NK-92 (cell line): Measurements from ENCODE around the gene HDAC10.

Experiments
- DNase-seq: peaks from one replicate; lab custom pipeline; 2025; ENCODE audit not compliant: unreplicated experiment; lab: John Stamatoyannopoulos, UW

HDAC10 gene, protein sequence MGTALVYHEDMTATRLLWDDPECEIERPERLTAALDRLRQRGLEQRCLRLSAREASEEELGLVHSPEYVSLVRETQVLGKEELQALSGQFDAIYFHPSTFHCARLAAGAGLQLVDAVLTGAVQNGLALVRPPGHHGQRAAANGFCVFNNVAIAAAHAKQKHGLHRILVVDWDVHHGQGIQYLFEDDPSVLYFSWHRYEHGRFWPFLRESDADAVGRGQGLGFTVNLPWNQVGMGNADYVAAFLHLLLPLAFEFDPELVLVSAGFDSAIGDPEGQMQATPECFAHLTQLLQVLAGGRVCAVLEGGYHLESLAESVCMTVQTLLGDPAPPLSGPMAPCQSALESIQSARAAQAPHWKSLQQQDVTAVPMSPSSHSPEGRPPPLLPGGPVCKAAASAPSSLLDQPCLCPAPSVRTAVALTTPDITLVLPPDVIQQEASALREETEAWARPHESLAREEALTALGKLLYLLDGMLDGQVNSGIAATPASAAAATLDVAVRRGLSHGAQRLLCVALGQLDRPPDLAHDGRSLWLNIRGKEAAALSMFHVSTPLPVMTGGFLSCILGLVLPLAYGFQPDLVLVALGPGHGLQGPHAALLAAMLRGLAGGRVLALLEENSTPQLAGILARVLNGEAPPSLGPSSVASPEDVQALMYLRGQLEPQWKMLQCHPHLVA

DNA sequence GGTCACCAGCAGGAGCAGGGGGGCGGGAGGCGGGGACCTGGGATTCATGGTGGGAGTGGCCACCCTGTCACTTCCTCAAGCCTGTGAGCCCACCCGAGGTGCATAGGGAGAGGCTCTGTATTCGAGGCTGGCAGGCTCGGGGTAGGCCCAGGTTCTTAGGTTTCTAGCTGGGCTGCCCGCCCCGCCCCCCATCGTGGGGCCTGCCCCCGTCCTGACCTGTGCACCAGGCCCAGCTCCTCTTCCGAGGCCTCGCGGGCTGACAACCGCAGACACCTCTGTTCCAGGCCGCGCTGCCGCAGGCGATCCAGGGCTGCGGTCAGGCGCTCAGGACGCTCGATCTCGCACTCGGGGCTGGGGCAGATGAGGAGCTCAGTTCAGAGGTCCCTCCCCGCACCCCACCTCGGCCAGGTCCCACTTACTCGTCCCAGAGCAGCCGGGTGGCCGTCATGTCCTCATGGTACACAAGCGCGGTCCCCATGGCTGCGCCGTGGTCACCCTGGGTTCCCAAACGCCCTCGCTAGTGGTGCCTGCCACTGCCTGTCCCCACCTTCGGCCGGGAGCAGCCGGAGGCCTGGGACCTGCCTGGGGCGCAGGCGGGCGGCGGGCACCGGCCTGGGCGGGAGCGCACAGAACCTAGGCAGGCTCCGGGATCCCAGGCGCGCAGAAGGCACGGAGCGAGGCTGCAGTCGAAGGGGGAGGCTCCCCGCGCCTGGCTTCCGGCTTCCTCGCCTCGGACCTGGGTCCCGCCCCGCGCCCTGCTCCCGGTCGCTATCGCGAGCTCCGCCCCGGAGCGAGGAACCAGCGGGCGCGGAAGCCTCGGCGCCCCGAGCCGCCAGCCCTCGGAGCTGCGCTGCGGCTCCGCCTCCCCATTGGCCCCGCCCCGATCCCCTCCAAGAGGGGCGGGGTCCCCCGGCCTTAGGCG, at the start of gene HDAC10:
HDAC10 (minus strand) TSS at position 711 of the 922 bp plus-strand sequence; CDS start at position 478, 233 bp downstream.
- DNase-seq = no peak

DNA sequence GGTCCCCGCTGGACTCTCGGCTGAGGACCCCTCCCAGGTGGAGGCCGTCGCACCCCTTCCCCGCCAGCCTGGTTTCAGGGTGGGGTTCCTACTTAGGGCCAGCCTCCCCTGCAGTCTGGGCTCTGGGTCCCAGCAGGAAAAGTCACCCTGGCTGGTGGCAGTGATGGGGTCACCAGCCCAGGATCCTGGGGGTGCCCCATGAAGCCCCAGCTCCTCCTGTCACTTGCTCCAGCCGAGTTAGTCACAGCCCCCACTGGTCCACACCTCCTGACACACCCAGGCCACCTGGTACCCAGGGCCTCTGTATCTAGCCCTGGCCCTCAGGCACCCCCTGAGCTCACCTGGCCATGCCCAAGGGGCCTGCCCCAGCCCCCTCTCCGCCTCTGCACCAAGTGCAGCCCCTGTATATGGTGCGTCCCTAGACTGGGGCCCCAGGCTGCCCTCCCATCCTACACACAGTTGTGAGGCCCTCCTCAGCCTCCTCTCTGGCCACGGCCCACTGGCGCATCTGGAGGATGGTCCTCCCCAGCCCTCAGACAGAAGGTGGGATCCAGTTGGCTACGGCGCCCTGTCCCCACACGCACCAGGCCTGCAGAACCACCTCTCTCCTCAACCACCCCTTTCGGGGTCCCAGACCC, 49.7 kb upstream of the HDAC10 start:
- DNase-seq = no peak

DNA sequence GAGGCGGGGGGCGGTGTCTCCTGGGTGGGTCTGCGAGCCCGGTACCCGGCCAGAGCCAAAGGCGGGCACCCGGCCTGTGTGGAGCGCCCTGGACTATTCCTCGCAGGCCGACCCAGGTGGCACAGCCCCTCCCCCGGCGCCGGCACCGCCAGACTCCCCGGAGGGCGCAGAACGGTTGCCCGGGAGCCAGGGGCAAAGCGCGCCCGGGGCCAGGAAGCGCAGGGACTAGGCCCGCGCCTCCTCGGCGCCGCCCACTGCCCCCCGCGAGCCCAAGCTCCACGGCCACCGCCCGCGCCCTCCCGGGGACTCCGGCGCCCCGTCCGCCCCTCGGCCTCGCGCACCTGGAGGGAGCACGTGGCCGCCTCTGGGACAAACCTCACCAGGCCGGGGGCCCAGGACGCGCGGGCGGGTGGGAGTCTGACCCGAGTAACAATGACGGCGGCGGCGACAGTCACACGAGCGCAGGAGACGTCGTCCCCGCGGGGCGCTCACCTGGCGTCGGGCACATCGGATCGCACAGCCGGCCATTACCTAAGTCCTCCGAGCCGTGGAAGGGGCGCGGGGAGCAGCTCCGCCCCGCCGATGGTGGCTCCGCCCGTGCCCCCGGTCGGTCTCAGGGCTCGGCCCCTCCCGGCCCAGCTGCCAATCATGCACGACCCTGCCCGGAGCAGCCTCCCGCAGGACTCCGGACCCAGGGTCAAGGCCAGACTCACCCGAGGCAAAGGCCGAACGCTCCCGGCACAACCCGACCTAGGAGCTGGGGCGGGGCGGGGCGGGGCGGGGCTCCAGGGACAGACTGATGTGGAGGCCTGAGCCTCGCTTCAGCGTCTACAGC, 48.9 kb upstream of the HDAC10 start:
- DNase-seq = no peak

DNA sequence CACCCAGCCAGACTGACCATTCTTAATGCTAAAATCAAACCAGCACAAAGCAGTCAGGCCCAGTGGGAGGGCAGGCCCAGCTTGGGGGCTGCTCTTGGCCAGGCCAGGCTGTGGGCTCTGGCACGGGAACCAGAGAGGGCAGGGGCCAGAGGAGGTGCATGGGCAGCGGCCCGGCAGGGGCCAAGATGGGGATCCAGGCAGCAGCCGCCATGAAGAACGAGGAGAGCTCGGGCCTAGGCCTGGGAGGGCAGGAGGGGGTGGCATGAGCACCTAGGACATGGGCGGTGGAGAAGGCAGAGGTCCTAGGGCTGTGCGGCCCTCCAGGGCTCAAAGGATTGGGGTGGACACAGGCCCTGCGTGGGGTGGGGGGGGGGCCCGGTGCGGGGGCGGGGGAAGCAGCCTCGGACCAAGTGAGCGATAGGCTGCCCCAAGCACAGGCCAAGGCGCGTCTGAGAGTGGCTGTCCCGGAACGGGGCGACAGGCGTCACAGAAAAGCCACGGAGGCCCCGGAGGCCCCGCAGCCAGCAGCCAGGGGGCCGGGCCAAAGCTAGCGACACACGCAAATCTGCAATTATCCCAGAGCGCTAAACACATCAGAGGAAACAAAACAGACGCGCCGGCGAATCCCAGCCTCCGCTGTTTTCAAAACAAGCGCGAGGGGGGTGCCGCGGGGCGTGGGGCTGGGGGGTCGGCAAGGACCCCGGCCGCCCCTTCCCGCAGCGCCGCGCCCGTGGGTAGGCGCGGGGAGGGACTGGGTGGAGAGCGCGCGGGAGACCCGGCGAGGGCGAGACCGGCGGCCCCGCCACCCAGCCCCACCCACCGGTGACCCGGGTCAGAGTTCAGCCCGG, 48.1 kb upstream of the HDAC10 start:
- DNase-seq = no peak

DNA sequence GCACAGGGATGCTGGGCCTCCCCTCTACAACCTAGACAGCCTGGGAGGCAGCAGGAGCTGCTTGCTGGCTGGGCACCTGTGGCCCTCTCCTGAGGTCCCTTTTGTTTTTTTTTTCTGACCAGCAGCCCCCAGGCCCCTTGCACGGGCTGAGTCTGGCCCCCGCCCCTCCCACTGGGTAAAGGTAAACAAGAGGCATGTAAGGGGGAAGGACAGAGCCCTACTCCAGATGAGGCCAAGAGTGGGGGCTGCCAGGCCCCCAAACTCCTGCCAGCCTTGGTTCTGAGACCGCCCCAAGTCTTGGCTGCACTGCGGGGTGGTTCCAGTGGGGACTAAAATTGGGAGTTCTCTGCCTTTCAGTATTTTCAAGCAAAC, 47.2 kb upstream of the HDAC10 start:
- DNase-seq = no peak

DNA sequence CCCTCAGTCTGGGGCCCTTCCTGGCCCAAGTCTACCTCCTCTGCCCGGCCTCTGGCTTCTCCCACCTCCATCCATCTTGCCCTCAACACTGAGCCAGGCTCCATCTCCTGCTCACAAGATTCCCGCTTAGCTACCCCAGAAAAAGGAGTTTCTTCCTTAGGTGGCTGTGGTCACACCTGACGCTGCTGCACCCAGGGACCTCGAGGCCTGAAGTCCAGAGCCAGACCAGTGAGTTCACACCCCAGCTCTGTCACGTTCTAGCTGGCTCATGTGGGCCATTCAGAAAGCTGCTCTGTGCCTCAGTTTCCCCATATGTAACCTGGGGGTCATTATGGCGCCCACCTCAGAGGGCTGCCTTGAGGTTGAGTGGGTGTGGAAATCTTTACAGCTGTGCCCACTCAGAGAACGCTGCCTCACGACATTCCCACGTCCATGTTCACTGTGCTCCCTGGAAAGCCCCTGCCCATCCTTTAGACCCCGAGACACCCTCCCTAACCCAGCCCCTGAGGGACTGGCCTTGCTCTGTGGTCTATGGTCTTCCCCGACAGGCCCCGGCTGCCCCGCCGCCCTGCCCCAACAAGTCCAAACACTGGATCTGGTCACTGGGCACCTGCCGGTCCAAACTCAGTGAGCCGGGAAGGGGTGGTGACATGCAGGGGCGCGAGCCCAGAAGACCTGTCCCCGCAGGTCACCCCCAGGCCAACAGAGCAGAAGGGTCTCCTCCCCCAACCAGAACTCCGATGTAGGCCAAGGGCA, 46.6 kb upstream of the HDAC10 start:
- no peak for DNase-seq

DNA sequence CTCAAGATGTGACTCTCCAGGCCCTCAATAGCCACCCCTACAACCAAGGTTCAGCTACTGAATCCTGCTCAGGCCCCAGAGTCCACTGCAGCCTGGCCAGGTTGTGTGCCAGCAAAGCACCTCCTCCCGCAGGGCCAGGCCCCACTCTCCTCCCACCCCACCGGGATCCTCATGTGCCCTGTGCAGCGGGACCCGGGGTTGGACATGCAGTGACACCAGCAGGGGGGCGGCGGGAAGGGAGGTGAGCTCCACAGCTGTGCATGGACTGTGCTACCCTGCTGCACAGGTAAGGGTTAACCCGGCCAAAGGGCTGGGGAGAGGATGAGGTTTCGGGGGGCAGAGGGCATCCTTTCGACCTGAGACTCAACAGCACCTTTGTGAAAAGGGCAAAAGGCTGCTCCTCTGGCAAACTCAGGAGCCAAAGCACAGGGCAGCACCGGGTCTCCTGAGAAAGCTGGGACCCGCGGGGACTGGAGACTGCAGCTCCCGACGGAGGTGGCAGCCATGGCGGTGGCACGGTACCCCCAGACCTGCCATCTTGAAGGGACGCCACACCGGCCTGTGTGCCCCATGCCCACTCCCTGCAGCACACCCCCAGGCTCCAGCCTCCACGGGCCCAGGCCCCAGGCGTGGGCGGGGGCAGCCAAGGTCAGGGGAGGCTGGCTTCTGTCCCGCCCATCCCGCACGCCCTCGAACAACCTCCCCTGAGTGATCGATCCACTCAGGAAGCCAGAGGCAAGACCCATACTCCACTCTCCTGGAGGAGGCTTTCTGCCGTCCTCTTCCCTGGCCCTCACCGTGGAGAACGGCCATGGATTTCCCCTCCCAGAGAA, 45.8 kb upstream of the HDAC10 start:
- no peak for DNase-seq

DNA sequence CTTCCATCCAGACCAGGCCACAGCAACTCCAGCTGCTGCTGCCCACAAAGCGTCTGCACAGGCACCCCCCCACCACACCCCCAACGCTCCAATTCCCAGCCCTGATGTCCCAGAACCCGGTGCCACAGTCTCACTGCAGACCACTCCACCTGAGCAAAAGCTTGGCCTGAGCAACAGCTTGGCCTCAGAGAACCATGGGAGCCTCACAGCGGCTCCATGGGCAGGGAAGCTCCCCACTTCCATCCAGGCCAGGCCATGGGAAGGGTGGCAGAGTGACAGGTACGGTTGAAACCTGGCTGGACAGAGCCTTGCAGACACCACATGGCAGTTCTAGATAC, 43.2 kb upstream of the HDAC10 start:
- DNase-seq = no peak

DNA sequence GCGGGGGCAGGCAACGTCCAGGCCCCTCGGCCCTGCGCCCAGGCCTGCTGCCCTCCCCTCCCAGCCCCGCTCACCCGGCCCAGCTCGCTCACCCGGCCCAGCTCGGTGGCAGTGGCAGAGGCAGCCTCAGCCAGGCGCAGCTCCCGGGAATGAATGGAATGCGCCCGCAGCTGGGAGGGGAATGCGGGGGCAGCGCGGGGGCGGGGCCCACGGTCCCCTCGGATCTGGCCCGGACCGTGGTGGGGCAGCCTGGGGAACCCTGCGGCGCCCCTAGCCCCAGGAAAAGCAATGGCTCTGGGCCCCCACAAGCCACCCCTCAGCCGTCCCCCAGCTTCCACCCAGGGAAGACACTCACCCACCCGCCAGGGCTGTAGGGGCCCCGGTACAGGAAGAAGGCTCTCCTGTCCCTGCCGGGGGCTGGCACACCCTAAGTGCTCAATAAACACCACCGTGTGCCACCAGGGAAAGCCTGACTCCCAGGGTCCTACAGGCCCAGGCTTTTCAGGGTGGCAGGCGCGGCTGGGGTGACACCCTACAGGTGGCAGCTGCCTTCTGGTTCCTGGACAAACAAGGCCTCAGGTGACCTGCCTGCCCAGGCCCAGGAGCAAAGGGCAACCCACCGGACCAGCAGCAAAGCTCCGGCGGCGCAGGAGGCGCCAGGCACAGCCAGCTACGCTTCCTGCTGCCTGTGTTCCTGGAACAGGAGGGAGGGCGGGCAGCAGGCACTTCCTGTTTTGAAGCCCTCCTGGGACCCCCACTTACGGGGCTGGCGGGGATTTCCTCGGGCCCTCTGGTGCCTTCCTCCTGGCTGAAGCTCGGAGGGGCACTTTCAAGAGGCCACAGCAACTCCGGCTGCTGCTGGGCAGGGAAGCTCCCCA, 42.6 kb upstream of the HDAC10 start:
- DNase-seq = no peak

DNA sequence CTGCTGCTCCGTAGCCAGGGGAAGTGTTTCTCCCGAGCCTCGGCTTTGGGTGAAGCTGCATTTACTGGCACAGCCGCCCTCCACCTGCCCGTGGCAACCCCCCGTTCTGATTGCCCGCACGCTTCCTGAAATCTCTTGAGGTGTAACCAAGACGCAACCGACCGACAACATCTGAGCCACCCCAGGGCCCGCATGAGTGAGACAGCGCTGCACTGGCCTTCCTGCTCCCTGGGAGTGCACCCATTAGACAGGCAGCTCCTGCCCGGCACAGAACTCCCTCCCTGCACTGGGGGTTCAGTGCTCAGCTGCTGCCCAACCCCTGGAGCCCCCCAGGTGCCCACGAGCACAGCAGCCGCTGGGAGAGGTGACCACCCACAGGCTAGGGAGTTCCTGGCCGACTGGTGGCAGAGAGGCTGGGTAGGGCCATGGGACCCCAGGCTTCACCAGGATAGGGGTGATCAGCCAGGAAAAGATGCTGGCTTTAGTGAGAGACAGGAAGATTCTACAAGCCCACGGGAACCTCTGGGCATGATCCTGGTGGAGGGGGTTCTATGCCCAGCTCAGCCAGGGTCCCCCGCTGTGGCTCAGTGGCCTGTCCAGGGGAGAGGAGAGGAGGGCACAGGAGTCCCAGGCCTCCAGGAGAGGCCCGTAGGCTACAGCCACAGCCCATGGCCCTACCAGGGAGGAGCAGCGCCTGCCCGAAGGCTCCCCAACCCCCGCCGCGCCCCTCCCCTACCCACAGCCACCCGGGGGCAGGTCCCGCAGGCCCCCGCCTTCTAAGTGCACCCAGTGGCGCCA, 41.8 kb upstream of the HDAC10 start:
- no peak for DNase-seq

DNA sequence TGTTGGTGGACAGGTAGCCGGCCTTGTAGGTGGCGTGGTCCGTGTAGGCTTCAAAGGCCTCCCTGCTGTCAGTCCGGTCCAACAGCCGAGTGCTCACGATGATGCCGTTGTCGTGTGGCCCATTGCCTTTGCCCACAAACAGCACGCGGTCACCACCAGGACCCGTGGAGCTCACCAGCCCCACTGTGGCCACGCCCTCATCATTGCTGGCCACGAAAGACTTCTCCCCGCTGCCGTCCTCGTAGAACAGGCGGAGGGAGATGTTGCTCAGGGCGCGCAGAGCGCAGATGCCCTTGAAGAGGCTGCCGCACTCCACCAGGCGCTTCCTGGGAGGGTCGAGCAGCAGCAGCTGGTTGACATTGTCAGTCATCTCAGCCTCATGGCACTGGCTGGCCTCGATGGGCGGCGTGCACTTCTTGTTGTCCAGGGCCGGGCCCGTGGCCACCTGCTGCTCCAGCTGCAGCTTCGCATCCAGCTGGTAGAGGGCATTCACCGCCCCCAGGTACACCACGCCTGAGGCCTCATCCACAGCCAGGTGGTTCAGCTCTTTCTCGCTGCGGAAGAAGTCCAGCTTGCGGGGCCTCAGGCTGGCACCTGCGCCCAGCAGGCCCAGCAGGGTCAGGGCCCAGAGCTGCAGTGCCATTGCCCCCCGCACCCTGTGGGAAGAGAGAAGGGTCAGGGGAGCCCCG, 39.0 kb upstream of the HDAC10 start:
- DNase-seq = no peak

DNA sequence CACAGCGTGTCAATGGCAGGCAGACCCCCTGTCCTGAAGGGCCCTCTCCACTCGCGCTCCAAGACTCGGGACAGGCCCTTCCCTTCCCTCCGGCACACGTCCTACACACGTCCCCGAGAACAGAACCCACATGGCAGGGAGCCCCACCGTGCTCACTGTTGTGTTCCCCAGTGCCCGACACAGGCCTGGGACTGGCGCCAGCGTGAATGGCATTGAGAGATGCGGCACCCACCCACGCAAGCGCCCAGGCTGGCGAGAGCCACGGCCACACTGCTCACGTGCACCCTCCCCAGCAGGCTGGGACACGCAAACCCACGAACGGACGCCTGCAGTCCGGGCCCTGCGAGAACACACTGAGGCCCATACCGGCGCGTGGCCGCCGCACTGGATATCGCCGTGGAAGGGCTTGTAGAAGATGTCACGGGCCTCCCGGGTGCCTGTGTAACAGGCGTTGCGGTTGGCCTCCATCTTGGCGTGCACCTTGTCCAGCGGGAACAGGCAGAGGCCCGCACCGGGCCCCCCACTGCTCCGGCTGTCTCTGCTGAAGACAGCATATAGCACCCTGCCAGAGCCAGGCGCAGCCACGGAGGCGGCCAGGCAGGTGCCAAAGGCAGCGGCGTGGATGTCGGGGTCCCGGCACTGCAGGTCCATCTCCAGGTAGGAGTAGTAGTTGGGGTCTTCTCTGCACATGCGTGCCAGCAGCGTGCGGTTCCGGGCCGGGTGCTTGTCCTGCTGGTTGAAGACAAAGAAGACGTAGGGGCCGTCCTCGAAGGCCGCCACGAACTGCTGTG, 38.3 kb upstream of the HDAC10 start:
- DNase-seq = no peak

DNA sequence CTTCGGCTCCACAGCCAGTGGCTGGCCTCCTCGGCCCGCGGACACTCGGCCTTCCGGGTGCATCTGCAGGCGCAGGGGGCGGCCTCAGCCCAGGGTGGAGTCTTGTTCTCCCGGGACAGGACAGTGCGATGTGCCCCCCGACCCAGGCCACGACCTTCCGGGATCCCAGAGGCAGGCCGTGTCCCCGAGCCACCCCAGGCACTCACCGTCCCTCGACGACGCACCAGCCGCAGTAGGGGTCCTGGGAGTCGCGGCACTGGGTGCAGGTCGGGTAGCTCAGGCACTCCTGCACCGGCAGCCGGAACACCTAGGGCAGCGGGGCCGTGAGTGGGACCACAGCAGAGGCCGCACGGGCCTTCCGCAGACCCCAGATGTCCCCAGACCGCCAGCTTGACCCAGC, 36.7 kb upstream of the HDAC10 start:
- DNase-seq = no peak

DNA sequence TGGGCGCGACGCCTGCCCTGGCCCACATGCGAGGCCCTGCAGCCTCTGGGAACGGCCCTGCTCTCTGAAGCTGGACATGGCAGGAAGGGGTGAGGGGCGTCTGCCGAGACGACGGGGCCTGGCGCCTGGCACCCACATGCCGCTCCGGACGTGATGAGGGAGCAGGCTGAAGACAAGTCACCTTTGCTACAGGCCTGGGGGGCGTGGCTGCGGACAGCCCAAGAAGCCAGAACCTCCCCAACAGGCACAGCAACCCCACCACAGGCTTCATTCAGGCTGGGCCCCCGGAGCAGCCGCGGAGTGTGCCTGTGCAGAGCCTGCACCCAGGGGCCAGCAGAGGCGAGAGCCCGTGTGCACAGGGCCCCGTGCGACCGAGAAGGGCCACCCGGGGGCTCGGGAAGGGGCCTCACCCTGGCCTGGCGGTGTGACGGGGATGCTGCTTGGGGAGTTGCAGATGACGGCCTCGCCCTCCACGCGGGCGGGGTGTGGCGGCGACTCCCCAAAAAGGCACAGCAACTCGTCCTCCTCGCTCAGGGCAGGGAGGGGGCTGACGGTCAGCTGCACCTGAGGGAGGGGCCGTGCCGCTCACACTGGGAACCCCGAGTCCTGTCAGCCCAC, 35.7 kb upstream of the HDAC10 start:
- DNase-seq = no peak
